CD4-positive, alpha-beta T cell (primary cell): ENCODE data around the gene PPDPF. TPM values are rescaled to one million over a fixed set of nuclear protein-coding genes. Genes with fewer than 3 reads are reported as not detected.

Source experiments
- ATAC-seq: fragments of 200-7000 bp; cut with Tn5 transposase; one replicate; pipeline ENCODE4 v1.10.0; 2022; ENCODE audit warnings: mild to moderate bottlenecking; ENCODE audit not compliant: poor library complexity
- CTCF ChIA-PET: fragments of 350-600 bp; sonication (Branson Sonifier 250); formaldehyde crosslinking; loops from one replicate; lab custom pipeline; 2021; ENCODE audit warnings: antibody characterized with exemption, inconsistent platforms; lab: Charles Lee
- POLR2A ChIA-PET: fragments of 350-600 bp; sonication (Branson Sonifier 250); formaldehyde crosslinking; loops from one replicate; lab custom pipeline; 2021; ENCODE audit warnings: antibody characterized with exemption, inconsistent platforms; lab: Charles Lee
- DNase-seq, 14 experiments: peaks; one replicate each; pipeline ENCODE4 v3.0.0-alpha.2; 2013 to 2020; ENCODE audit warnings: mixed read lengths in 2 of 14
- H3K27ac ChIP-seq, 2 donors: one replicate each; pipeline versions ENCODE4 v1.5.1 to v1.7.0; 2013; ENCODE audit warnings: low read length in 2 of 2, low read depth in 1 of 2, mild to moderate bottlenecking in 1 of 2
- H3K27me3 ChIP-seq, 2 experiments: 1 replicate in 1 of 2; 2 replicates in 1 of 2; pipeline versions ENCODE4 v1.6.1 to v1.7.0; 2013; ENCODE audit warnings: low read length in 2 of 2, control low read depth in 1 of 2, mild to moderate bottlenecking in 1 of 2, moderate library complexity in 1 of 2; ENCODE audit not compliant: insufficient read depth in 2 of 2, control insufficient read depth in 1 of 2
- H3K36me3 ChIP-seq: one replicate; pipeline ENCODE4 v1.6.1; 2013; ENCODE audit warnings: low read length, control low read depth; ENCODE audit not compliant: insufficient read depth
- H3K4me1 ChIP-seq: one replicate; pipeline ENCODE4 v1.6.1; 2013; ENCODE audit warnings: low read length, control low read depth; ENCODE audit not compliant: insufficient read depth
- H3K4me3 ChIP-seq: one replicate; pipeline ENCODE4 v1.5.1; 2013; ENCODE audit warnings: mild to moderate bottlenecking, low read length, moderate library complexity
- H3K9me3 ChIP-seq, 2 experiments: 1 replicate in 1 of 2; 2 replicates in 1 of 2; pipeline versions ENCODE4 v1.6.1 to v1.7.0; 2013; ENCODE audit warnings: low read length in 2 of 2, mild to moderate bottlenecking in 2 of 2, control low read depth in 1 of 2, moderate library complexity in 1 of 2; ENCODE audit not compliant: control insufficient read depth in 1 of 2, insufficient read depth in 1 of 2
- H3K27ac Mint-ChIP-seq: one replicate; pipeline ENCODE4 v1.8.0; 2020; ENCODE audit warnings: mixed read lengths
- H3K27me3 Mint-ChIP-seq: one replicate; pipeline ENCODE4 v1.8.0; 2021; ENCODE audit warnings: mixed read lengths
- H3K36me3 Mint-ChIP-seq: one replicate; pipeline ENCODE4 v1.8.0; 2021; ENCODE audit warnings: low read depth, mixed read lengths
- H3K4me1 Mint-ChIP-seq: one replicate; pipeline ENCODE4 v1.8.0; 2021; ENCODE audit warnings: low read depth, mixed read lengths
- H3K4me3 Mint-ChIP-seq: one replicate; pipeline ENCODE4 v1.8.0; 2020; ENCODE audit warnings: mild to moderate bottlenecking, mixed read lengths
- H3K9me3 Mint-ChIP-seq: one replicate; pipeline ENCODE4 v1.8.0; 2020; ENCODE audit warnings: mixed read lengths
- intact Hi-C, 2 experiments: fragments of 100-400 bp; cut with DNase I in 1 of 2; cut with micrococcal nuclease in 1 of 2; formaldehyde crosslinking; loops; one replicate each; pipeline versions ENCODE4 v1.15.1 to v1.9.0; 2023 to 2025; cut with DNase I, micrococcal nuclease
- total RNA-seq, 174 experiments: library from RNA in 2 of 174; stranded (reverse) in 2 of 174; gene quantifications; one replicate each; pipeline ENCODE4 v1.2.3 and lab custom pipeline; 2021 to 2026
- TF ChIP-seq, protein P1 (sequence below): fragments of 200-600 bp; IDR thresholded peaks from one replicate; pipeline ENCODE4 v1.8.0; 2022; ENCODE audit warnings: antibody characterized with exemption, mild to moderate bottlenecking

PPDPF gene
- total RNA-seq, 2 experiments from 2014 or later = 249 to 251 TPM

DNA sequence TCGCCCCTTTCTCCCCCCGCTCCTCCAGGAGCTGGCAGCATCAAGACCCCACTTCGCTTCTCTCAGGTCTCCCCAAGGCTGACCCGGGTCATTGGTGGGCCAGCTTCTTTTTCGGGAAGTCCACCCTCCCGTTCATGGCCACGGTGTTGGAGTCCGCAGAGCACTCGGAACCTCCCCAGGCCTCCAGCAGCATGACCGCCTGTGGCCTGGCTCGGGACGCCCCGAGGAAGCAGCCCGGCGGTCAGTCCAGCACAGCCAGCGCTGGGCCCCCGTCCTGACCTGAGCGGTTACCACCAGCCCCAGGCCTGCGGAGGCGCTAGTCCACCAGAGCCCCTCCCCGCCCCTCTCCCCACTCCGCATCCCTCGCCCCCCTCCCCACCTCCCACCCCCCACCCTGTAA, 1.0 kb downstream of the PPDPF start:
- Mint-ChIP-seq H3K27ac (no peak overlapping the region), H3K9me3 (peaks cover 3% of the 10 kb centered on the region), H3K4me3 (peak overlapping the region; percentile 78), H3K36me3 (peaks cover 29% of the 10 kb centered on the region), H3K4me1 (peaks cover 13% of the 10 kb centered on the region), H3K27me3 (no peaks in the 10 kb centered on the region)
- ChIA-PET CTCF (interaction anchor here (1.5 to 2.4 kb wide), 3 partner anchors 16 to 517 kb away, joined by 3 to 18 read pairs (median 9); partner anchors contain the start of gene PTK6), POLR2A (interaction anchor here (0.6 to 4.0 kb wide), 35 partner anchors 9 to 728 kb away, joined by 3 to 71 read pairs (median 4); partner anchors contain the start of genes ARFRP1, GMEB2, HELZ2 and LIME1)
- TF ChIP-seq, protein P1, sequence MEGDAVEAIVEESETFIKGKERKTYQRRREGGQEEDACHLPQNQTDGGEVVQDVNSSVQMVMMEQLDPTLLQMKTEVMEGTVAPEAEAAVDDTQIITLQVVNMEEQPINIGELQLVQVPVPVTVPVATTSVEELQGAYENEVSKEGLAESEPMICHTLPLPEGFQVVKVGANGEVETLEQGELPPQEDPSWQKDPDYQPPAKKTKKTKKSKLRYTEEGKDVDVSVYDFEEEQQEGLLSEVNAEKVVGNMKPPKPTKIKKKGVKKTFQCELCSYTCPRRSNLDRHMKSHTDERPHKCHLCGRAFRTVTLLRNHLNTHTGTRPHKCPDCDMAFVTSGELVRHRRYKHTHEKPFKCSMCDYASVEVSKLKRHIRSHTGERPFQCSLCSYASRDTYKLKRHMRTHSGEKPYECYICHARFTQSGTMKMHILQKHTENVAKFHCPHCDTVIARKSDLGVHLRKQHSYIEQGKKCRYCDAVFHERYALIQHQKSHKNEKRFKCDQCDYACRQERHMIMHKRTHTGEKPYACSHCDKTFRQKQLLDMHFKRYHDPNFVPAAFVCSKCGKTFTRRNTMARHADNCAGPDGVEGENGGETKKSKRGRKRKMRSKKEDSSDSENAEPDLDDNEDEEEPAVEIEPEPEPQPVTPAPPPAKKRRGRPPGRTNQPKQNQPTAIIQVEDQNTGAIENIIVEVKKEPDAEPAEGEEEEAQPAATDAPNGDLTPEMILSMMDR = no peak
- Histone ChIP-seq H3K27ac (no peak overlapping the region), H3K9me3 (peaks cover 0 to 12% of the 10 kb centered on the region in 2 experiments), H3K36me3 (peaks cover 23% of the 10 kb centered on the region), H3K27me3 (no peaks in the 10 kb centered on the region), H3K4me3 (peak overlapping the region; percentile 65), H3K4me1 (peaks cover 29% of the 10 kb centered on the region)
- ATAC-seq (no peak), DNase-seq (peak in 1 of 14 experiments; percentile 49)
- intact Hi-C loops = loop anchor here in 1 of 2 experiments (2.0 to 5.0 kb wide), 2 partner anchors 15 to 131 kb away; partner anchors contain the start of genes PTK6 and STMN3

DNA sequence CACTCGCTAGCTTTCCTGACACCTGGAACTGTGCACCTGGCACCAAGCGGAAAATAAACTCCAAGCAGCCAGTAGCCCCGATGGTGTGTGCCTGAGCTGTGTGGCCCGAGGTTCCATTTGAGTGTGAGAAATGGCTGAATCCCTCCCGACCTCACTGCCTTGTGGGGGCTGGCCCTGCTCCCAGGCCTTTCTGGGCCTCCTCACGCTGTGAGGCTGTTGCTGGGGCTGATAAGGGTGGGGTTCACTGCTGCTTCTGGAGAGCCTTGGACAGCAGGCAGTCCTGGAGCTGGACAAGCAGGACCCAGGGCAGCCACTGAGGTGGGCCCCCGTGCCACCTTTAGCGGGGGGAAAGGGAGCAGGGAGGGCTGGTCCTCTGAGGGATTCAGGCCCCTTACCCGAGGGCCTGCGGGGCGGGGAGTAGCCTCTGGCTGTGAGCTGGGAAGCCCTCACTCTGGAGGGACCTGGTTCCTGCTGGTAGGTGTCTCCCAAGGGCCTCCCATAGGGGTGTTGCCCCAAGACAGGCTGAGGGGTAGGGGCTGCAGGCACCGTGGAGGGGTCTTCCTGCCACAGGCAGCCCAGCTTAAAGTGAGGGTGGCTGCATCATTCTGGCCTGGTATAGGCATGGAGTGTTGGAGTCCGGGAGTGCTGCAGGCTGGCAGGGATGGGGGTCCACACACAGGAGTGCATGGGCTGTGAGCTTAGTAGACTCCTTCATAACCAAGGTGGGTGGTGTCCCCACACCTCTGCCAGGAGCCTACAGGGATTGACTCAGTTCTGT, 1.7 kb downstream of the PPDPF start:
- peaks cover 29% of the 10 kb centered on the region for H3K36me3 Mint-ChIP-seq
- H3K4me3 Mint-ChIP-seq = peak overlapping the region; percentile 73
- no peaks in the 10 kb centered on the region for H3K27me3 Mint-ChIP-seq
- peak overlapping the region; percentile 42 for H3K27ac Mint-ChIP-seq
- ATAC-seq (no peak), DNase-seq (peak in 3 of 14 experiments; percentile 1 to 31 (median 8))
- Histone ChIP-seq H3K27ac (no peak overlapping the region), H3K27me3 (no peaks in the 10 kb centered on the region), H3K36me3 (peaks cover 23% of the 10 kb centered on the region), H3K9me3 (peaks cover 0 to 12% of the 10 kb centered on the region in 2 experiments), H3K4me1 (peaks cover 29% of the 10 kb centered on the region), H3K4me3 (no peak overlapping the region)
- H3K9me3 Mint-ChIP-seq = peaks cover 3% of the 10 kb centered on the region
- peaks cover 13% of the 10 kb centered on the region for H3K4me1 Mint-ChIP-seq
- TF ChIP-seq, protein P1 = no peak
- intact Hi-C loops = loop anchor here in 1 of 2 experiments (5.0 kb wide), 1 partner anchor 130 kb away; the partner anchor contains the start of gene STMN3
- POLR2A ChIA-PET = interaction anchor here (0.7 to 4.0 kb wide), 7 partner anchors 8 to 535 kb away, joined by 3 to 71 read pairs (median 4); partner anchors contain the start of genes PRPF6, PTK6, RTEL1 and SAMD10
- CTCF ChIA-PET = interaction anchor here (2.2 to 2.7 kb wide), 2 partner anchors 15 to 26 kb away, joined by 8 to 9 read pairs; partner anchors contain the start of gene PTK6

DNA sequence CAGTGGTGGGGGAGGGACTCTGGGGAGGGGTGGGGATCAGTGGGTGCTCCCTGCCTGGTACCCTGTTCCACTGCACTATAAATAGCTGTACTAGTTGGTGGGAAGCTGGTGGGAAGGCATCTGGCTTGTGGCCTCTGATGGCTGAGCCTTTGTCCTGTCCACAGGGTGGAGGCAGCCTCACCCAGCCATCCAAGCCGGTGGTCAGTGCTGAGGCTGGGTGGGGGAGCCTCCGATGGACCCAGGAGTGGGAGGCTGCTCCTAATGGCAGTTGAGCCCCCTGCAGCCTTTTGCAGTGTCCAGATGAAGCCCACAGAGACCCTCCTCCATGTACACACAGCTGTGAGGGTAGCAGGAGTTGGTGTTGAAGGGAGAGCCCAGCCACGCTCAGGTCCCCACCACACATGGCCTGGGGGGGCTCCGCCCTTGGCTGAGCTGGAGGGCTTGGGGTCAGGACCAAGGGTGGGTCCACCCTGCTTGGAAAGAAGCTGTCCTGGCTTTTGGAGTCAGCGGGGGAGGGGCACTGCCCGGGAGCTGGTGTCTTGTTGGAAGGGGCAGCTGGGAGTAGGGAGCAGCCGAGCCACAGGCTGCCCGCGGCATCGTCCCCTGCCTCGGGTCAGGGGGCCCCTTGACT, 2.5 kb downstream of the PPDPF start:
- DNase-seq = peak in 3 of 14 experiments; percentile 1 to 32 (median 8)
- no peak for ATAC-seq
- peak overlapping the region; percentile 54 for H3K4me3 Mint-ChIP-seq
- H3K36me3 Mint-ChIP-seq = peaks cover 29% of the 10 kb centered on the region
- H3K9me3 ChIP-seq = peaks cover 0 to 12% of the 10 kb centered on the region in 2 experiments
- H3K36me3 ChIP-seq = peaks cover 23% of the 10 kb centered on the region
- TF ChIP-seq, protein P1 = no peak
- peaks cover 3% of the 10 kb centered on the region for H3K9me3 Mint-ChIP-seq
- H3K4me3 ChIP-seq = no peak overlapping the region
- intact Hi-C loops = loop anchor here in 1 of 2 experiments (5.0 kb wide), 1 partner anchor 129 kb away; the partner anchor contains the start of gene STMN3
- H3K27ac Mint-ChIP-seq = peak overlapping the region; percentile 52
- peaks cover 10% of the 10 kb centered on the region for H3K4me1 Mint-ChIP-seq
- POLR2A ChIA-PET = interaction anchor here (4.0 kb wide), 1 partner anchor 15 kb away, joined by 71 read pairs; the partner anchor contains the start of gene PTK6
- H3K4me1 ChIP-seq = peaks cover 29% of the 10 kb centered on the region
- no peaks in the 10 kb centered on the region for H3K27me3 ChIP-seq
- H3K27ac ChIP-seq = no peak overlapping the region
- CTCF ChIA-PET = interaction anchor here (2.7 kb wide), 1 partner anchor 14 kb away, joined by 8 read pairs; the partner anchor contains the start of gene PTK6
- no peaks in the 10 kb centered on the region for H3K27me3 Mint-ChIP-seq
